ENCODE data around the gene PNN. TPM values are rescaled to one million over a fixed set of nuclear protein-coding genes. Genes with fewer than 3 reads are reported as not detected.

PNN gene
- total and polyA plus RNA-seq, 8 donors, result 35.2 to 201 (median 173) TPM

GRCh38 chr14:39168591-39168990 lies 6.5 kb upstream of the PNN start:
- no peak for DNase-seq
- intact Hi-C loops (cut with DNase I), result no loop called here
- TF ChIP-seq CTCF (IDR thresholded peaks at IDR 0.05), result no peak

GRCh38 chr14:39169541-39169900 lies 5.5 kb upstream of the PNN start:
- peak in 1 of 4 donors; percentile 29 for DNase-seq

More at GRCh38 chr14:39168591-39168990, 6.5 kb upstream of the PNN start:
- Histone ChIP-seq H3K4me3 (peak overlapping the region; percentile 82 to 89), H3K9me3 (no peaks in the 10 kb centered on the region), H3K27ac (no peak overlapping the region), H3K36me3 (peaks cover 0 to 11% of the 10 kb centered on the region in 2 donors), H3K4me1 (peaks cover 3 to 37% of the 10 kb centered on the region in 2 donors), H3K27me3 (no peaks in the 10 kb centered on the region)
- no peak for ATAC-seq

GRCh38 chr14:39173198-39173597 lies 1.9 kb upstream of the PNN start:
- intact Hi-C loops (cut with DNase I), result no loop called here
- Histone ChIP-seq H3K27ac (no peak overlapping the region), H3K4me1 (peaks cover 0 to 48% of the 10 kb centered on the region in 2 donors), H3K9me3 (no peaks in the 10 kb centered on the region), H3K27me3 (no peaks in the 10 kb centered on the region), H3K36me3 (peaks cover 3 to 20% of the 10 kb centered on the region in 2 donors), H3K4me3 (no peak overlapping the region)
- DNase-seq (no peak), ATAC-seq (no peak)
- no peak for TF ChIP-seq CTCF (IDR thresholded peaks at IDR 0.05)

More at GRCh38 chr14:39169541-39169900, 5.5 kb upstream of the PNN start:
- no peaks in the 10 kb centered on the region for H3K9me3 ChIP-seq
- H3K36me3 ChIP-seq, result peaks cover 0 to 7% of the 10 kb centered on the region in 2 donors
- intact Hi-C loops (cut with DNase I), result no loop called here
- peak overlapping the region; percentile 98 for H3K27ac ChIP-seq
- H3K4me3 ChIP-seq, result peak overlapping the region; percentile 82 to 89
- peaks cover 3 to 42% of the 10 kb centered on the region in 2 donors for H3K4me1 ChIP-seq
- peak; percentile 84 for ATAC-seq
- H3K27me3 ChIP-seq, result no peaks in the 10 kb centered on the region
- TF ChIP-seq CTCF (IDR thresholded peaks at IDR 0.05), result no peak

GRCh38 chr14:39175445-39176262 lies 600 bp downstream of the PNN start:
- intact Hi-C loops (cut with DNase I), result no loop called here
- Histone ChIP-seq H3K27ac (peak overlapping the region; percentile 93 to 94), H3K36me3 (peaks cover 4 to 44% of the 10 kb centered on the region in 2 donors), H3K4me1 (peaks cover 0 to 35% of the 10 kb centered on the region in 2 donors), H3K4me3 (peak overlapping the region; percentile 91 to 100), H3K9me3 (no peaks in the 10 kb centered on the region), H3K27me3 (no peaks in the 10 kb centered on the region)
- DNase-seq, result peak in 2 of 4 donors; percentile 47 to 87
- ATAC-seq, result peak; percentile 24
- TF ChIP-seq CTCF (IDR thresholded peaks at IDR 0.05), result no peak

Measured in left lung (tissue), 10 donors.